Subcutaneous adipose tissue (tissue), 4 donors: ENCODE data around the gene SERPINA1. TPM values are rescaled to one million over a fixed set of nuclear protein-coding genes. Genes with fewer than 3 reads are reported as not detected.

Experiments used
- CTCF ChIP-seq: fragments of 450-650 bp; IDR thresholded peaks from one replicate; pipeline ENCODE4 v1.5.1; 2016; ENCODE audit warnings: low read depth, mild to moderate bottlenecking, control low read depth, antibody characterized with exemption, moderate library complexity
- total RNA-seq, 4 donors: library from RNA; depleted of rRNA; stranded (reverse); fragments of >200 nt; gene quantifications; one replicate each; pipeline ENCODE4 v1.1.0, GENCODE V29; 2016

SERPINA1 gene
- total RNA-seq, 4 donors from 2014 or later, result 2.1 to 10.4 (median 3.7) TPM

- TF ChIP-seq CTCF, result no peak
These were observed 2.1 kb upstream of the SERPINA1 start for GRCh38 chr14:94390372-94391086.

GRCh38 chr14:94389731-94390371, 1.4 kb upstream of the SERPINA1 start:
- TF ChIP-seq CTCF, result no peak

GRCh38 chr14:94389104-94389469, 685 bp upstream of the SERPINA1 start:
- no peak for TF ChIP-seq CTCF

GRCh38 chr14:94388027-94388383, 397 bp downstream of the SERPINA1 start:
- no peak for TF ChIP-seq CTCF

GRCh38 chr14:94387051-94388026, 1.1 kb downstream of the SERPINA1 start:
- no peak for TF ChIP-seq CTCF

GRCh38 chr14:94386085-94387031, 2.0 kb downstream of the SERPINA1 start:
- no peak for TF ChIP-seq CTCF
